ENCODE measurements around the gene CTSC. TPM values are rescaled to one million over a fixed set of nuclear protein-coding genes. Genes with fewer than 3 reads are reported as not detected.

Gene CTSC
- 43.9 TPM for total RNA-seq

DNA sequence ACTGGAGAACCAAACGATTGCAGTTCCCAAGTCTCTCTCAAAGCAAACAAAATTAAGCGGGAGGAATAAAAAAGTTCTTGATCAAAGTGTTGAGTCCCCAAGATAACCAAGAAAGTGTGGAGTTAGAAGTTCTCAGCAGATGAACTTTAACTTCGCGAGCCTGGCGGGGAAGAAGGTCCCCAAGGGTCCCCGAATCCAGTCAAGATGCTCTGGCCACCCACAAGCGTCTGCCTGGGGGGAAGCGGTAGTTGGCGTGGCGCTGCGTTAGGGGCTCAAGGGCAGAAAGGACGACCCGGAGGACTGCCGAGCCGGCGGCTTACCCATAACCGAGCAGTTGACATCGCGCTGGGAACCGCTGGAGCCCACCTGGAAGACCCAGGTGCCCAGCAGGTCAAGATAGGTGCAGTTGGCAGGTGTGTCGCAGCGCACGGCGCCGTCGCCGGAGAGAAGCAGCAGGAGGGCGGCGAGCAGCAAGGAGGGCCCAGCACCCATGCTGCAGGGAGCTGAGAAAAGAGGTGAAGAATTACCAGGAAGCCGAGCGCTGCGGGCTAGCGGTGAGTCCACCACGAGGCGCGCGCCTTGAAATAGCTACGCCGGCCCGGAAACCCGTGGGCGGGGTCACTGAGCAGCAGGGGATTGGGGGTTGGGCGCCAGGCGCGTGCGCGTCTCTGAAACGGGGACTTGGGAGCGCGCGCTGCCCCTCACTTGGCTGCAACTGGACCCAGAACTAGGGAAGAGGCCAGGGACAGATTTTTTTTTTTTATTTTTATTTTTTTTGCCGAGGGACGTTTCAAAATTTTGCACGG, at the start of gene CTSC:
Gene CTSC, minus strand, starts transcription at position 556 of the 806 bp plus-strand sequence. Its CDS starts 64 bp downstream, at position 492.
- peak; percentile 94 for DNase-seq

- no peak for DNase-seq
Observed at GRCh38 chr11:88384669-88385005, 47.1 kb upstream of the CTSC start.

GRCh38 chr11:88384004-88384668, 46.6 kb upstream of the CTSC start:
- DNase-seq = peak; percentile 38

- no peak for DNase-seq
Observed at GRCh38 chr11:88383447-88383846, 45.9 kb upstream of the CTSC start.

DNA sequence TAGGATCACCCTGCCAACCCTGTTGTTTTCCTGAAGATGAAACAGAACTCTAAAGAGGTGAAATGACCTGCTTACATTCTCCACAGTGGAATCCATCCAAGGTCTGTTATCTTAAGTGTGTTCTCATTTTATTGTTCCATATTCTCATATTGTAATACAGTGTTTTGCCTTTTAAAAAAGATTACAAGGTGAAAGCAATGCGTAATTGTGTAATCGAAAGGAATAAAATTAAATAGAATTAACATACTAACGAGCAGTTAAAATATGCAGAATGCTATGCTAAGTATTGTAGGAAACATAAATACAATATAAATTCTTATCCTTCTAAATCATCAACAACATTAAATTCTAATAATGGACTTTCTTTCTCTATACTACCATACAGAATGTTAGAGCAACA, 41.6 kb upstream of the CTSC start:
- no peak for DNase-seq

- no peak for DNase-seq
Observed at GRCh38 chr11:88378422-88379066, 41.0 kb upstream of the CTSC start.

DNA sequence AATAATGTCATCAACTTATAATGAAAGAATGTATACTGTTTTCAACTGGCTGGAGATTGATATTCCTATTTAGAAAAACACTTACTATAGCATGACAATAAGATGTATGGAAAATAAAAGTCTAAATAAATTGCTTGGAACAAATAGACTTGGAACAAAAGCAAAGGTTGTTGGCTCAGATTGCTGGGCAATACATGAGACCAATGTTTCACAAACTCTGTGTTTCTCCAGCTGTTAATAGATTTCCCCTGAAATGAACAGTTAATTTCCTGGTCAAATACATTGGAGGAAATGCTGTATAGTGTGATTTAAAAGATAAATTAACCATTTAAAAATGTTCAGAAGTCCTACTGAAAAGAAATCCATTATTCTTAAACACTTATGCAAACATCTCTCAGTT, 40.1 kb upstream of the CTSC start:
- DNase-seq = no peak

- peak; percentile 15 for DNase-seq
Observed at GRCh38 chr11:88377144-88377543, 39.6 kb upstream of the CTSC start.

GRCh38 chr11:88375927-88376470, 38.5 kb upstream of the CTSC start:
- no peak for DNase-seq

DNA sequence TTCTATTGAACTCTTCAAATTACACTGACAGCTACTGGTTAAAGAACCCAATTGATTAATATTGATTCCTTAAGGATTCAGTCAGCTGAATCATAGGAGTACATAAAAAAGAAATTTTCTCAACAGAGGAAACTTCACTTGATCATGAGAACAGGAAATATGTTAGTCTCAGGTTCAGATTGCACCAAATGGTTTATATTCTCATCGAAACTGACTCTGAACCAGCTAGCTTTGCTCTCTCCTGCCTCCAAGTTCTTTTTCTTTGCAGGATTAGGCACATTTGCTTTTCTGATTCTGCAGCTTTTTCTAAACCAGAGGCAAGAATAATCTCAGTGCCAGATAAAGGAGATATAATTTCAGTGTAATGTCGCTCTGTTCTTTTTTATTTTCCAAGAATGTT, 33.2 kb upstream of the CTSC start:
- DNase-seq = no peak

DNA sequence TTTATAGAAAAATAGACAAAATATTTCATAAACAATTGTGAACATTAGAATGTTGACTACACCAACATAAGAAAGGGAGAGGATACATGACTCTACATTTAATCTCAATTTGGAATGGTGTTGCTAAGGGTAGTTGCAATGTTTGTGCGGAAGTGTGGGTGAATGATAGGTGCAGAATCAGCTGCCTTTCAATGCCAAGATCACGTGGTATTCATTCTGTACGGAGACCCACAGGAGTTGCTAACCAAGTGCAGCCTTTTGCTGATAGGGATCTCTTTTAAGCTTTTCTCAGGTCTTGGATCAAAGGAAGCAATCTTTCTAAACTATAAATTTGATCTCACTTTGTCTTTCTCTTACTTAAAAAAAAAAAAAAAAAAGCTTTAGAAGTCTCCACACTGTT, 29.8 kb upstream of the CTSC start:
- no peak for DNase-seq

DNA sequence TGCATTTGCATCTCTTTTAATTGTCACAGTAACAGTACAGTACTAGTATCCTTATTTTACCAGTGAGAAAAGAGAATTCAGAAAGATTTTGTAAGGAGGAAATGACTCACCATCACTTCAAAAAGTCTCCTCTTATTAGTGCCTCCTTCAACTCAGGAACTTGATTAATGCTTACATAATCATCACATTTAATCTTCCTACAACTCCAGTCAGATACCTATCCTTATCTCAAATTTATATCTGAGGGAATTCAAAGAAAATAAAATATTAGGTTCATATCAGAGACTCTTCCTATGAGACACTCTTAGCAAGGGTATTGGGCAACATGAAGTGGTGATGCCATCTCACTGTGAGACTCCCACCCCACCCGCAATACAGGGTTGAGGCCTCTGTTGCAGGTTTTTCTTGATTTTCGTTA, 26.1 kb upstream of the CTSC start:
- DNase-seq = no peak

GRCh38 chr11:88363004-88363403, 25.5 kb upstream of the CTSC start:
- DNase-seq = no peak

DNA sequence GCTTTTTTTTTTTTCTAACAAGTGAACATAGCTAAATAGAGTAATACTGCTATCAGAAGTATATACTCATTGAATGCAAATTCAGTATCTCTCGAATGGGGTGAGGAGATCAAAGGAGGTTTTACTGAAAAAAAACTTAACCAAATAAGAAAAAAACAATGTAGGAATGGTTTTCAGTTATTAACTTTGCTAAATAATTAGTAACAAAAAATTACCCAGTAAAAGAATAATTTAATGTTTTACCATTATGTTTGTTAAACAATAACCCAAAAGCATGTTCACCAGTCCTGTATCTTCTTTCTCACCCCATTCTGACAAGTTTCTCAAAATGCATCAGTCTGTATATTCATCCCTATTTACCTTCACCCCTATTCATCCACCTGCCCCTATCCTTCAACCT, 22.6 kb upstream of the CTSC start:
- no peak for DNase-seq

GRCh38 chr11:88359541-88359940, 22.0 kb upstream of the CTSC start:
- no peak for DNase-seq

- DNase-seq = no peak
Observed at GRCh38 chr11:88359114-88359513, 21.6 kb upstream of the CTSC start.

- no peak for DNase-seq
Observed at GRCh38 chr11:88358040-88358431, 20.5 kb upstream of the CTSC start.

GRCh38 chr11:88357323-88358039, 19.9 kb upstream of the CTSC start:
- no peak for DNase-seq

GRCh38 chr11:88355887-88356286, 18.4 kb upstream of the CTSC start:
- DNase-seq = no peak

DNA sequence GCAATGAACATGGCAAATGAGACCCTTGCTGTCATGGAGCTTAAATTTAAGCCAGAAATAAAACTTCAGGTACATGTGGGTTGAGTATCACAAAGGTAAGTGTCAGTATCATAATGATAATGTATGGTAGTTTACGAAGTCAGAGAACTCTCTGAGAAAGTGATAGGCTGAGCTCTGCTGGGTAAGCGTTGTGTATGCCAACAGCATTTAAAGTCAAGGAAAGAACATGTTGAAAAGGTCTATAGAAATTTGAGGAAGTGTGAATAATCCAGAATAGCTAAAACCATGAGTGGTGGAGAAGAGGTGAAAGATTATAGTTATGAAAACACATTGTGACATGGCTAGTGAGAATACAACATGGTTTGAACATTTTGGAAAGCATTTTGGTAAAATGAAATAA, 17.4 kb upstream of the CTSC start:
- no peak for DNase-seq

DNA sequence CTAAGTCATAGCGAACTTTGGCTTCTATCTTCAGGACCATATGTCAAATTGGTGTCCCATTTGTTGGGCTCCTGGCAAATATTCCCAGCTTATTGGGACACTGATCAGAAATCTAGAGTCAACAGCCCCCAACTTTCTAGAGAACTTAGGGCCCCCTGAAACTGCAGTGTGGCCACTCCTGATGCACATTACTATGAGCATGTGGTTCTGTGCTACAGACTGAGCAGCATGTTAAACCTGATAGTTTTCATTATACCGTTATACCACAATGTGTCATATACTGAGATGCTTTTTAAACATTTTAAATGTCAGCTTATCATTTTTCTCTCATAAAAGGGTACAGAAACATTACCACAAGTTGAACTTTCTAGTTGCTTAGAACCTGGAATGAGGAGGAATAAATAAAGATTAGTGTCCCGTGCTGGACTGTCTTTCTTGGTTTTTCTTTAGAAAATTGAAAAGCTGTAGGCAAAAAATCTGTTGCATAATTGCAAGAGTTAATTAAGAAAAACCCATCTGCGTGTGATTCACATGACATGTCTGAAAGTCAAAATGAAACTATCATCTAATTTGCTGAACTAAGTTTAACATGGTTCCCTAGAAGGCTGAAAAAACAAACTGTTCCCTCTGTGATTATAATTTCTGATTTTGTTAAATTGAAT, 16.4 kb upstream of the CTSC start:
- DNase-seq = no peak

DNA sequence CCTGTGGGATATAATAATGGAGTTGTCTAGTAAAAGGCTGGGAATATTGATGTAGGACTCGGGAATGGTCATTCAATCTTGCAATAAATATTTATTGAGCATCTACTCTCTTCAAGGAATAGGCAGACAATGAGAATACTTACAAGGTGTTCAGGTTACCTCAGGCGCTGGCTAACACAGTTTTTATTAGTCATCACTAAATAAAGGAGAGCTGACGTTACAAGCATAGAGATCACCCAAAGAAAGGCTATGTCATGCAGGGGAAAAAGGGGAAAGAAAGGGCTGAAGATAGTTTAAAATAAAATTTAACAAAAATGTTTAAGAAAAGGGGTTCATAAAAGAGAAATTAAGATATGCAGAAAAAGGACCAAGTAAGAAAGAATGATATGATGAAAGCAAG, 15.8 kb upstream of the CTSC start:
- DNase-seq = no peak
